CD14-positive monocyte (primary cell): Measurements from ENCODE around the gene OR4D5. TPM values are rescaled to one million over a fixed set of nuclear protein-coding genes. Genes with fewer than 3 reads are reported as not detected.

Experiments
- DNase-seq, 3 donors: peaks; one replicate each; pipeline ENCODE4 v3.0.0-alpha.2; 2011 to 2022
- H2AFZ ChIP-seq: 2 replicates; pipeline ENCODE4 v1.6.0; 2012; ENCODE audit warnings: mild to moderate bottlenecking, low read depth, low read length, inconsistent platforms; ENCODE audit not compliant: insufficient read depth, poor library complexity, severe bottlenecking
- H3K27ac ChIP-seq, 2 donors: 1 replicate in 1 of 2; 2 replicates in 1 of 2; pipeline ENCODE4 v1.5.1; 2012 to 2013; ENCODE audit warnings: low read length in 2 of 2, control low read depth in 1 of 2, inconsistent platforms in 1 of 2, low read depth in 1 of 2, mild to moderate bottlenecking in 1 of 2
- H3K27me3 ChIP-seq, 2 donors: one replicate each; pipeline versions ENCODE4 v1.6.0 to v1.6.1; 2011 to 2013; ENCODE audit warnings: low read length in 2 of 2; ENCODE audit not compliant: control insufficient read depth in 2 of 2, insufficient read depth in 2 of 2
- H3K36me3 ChIP-seq, 2 donors: replicated peaks in 1 of 2; 1 replicate in 1 of 2; 2 replicates in 1 of 2; pipeline versions ENCODE4 v1.5.1 to v1.6.1; 2012 to 2013; ENCODE audit warnings: low read length in 2 of 2, control low read depth in 1 of 2, inconsistent platforms in 1 of 2, mild to moderate bottlenecking in 1 of 2; ENCODE audit not compliant: insufficient read depth in 2 of 2, control insufficient read depth in 1 of 2
- H3K4me1 ChIP-seq, 2 donors: 1 replicate in 1 of 2; 2 replicates in 1 of 2; pipeline versions ENCODE4 v1.5.1 to v1.6.1; 2012 to 2013; ENCODE audit warnings: low read length in 2 of 2, control low read depth in 1 of 2, inconsistent platforms in 1 of 2, mild to moderate bottlenecking in 1 of 2, moderate library complexity in 1 of 2; ENCODE audit not compliant: insufficient read depth in 2 of 2, control insufficient read depth in 1 of 2
- H3K4me2 ChIP-seq: replicated peaks from 2 replicates; pipeline ENCODE3; 2012; ENCODE audit warnings: low read length, moderate library complexity, mild to moderate bottlenecking; ENCODE audit not compliant: poor library complexity, severe bottlenecking; ENCODE audit errors: extremely low read depth
- H3K4me3 ChIP-seq, 3 experiments: fragments of 200-600 bp in 1 of 3; sonication (generic) in 1 of 3; replicated peaks in 1 of 3; 1 replicate in 2 of 3; 2 replicates in 1 of 3; pipeline ENCODE4 v1.5.1; 2011 to 2013; ENCODE audit warnings: low read length in 3 of 3, mild to moderate bottlenecking in 3 of 3, control low read depth in 2 of 3, low read depth in 2 of 3, inconsistent platforms in 1 of 3, moderate library complexity in 1 of 3
- H3K79me2 ChIP-seq: 2 replicates; pipeline ENCODE4 v1.6.0; 2012; ENCODE audit warnings: mild to moderate bottlenecking, control low read depth, inconsistent platforms, low read length, moderate library complexity; ENCODE audit not compliant: insufficient read depth
- H3K9ac ChIP-seq: 2 replicates; pipeline ENCODE4 v1.6.0; 2017; ENCODE audit warnings: low read length, mild to moderate bottlenecking; ENCODE audit not compliant: insufficient read depth, poor library complexity, severe bottlenecking
- H3K9me3 ChIP-seq, 2 donors: replicated peaks in 1 of 2; 1 replicate in 1 of 2; 2 replicates in 1 of 2; pipeline versions ENCODE4 v1.5.1 to v1.6.1; 2012 to 2013; ENCODE audit warnings: low read length in 2 of 2, control low read depth in 1 of 2; ENCODE audit not compliant: control insufficient read depth in 1 of 2, insufficient read depth in 1 of 2
- H4K20me1 ChIP-seq: 2 replicates; pipeline ENCODE4 v1.6.0; 2012; ENCODE audit warnings: mild to moderate bottlenecking, low read length, control low read depth, moderate library complexity; ENCODE audit not compliant: insufficient read depth
- H3K27ac Mint-ChIP-seq, 7 donors: one replicate each; pipeline ENCODE4 v1.8.0; 2020; ENCODE audit warnings: mild to moderate bottlenecking in 7 of 7, mixed read lengths in 7 of 7, moderate library complexity in 6 of 7, inconsistent platforms in 2 of 7
- H3K27me3 Mint-ChIP-seq, 3 donors: one replicate each; pipeline ENCODE4 v1.8.0; 2021 to 2022; ENCODE audit warnings: low read depth in 3 of 3, mild to moderate bottlenecking in 3 of 3, mixed read lengths in 3 of 3, moderate library complexity in 3 of 3, inconsistent platforms in 1 of 3
- H3K36me3 Mint-ChIP-seq, 2 donors: one replicate each; pipeline ENCODE4 v1.8.0; 2020; ENCODE audit warnings: mixed read lengths in 2 of 2, inconsistent platforms in 1 of 2, mild to moderate bottlenecking in 1 of 2
- H3K4me1 Mint-ChIP-seq: one replicate; pipeline ENCODE4 v1.8.0; 2020; ENCODE audit warnings: mild to moderate bottlenecking, mixed read lengths
- H3K4me3 Mint-ChIP-seq, 2 donors: one replicate each; pipeline ENCODE4 v1.8.0; 2020; ENCODE audit warnings: mild to moderate bottlenecking in 2 of 2, mixed read lengths in 2 of 2, moderate library complexity in 1 of 2
- H3K9me3 Mint-ChIP-seq, 7 donors: one replicate each; pipeline ENCODE4 v1.8.0; 2020 to 2022; ENCODE audit warnings: mixed read lengths in 7 of 7, mild to moderate bottlenecking in 6 of 7, moderate library complexity in 6 of 7, inconsistent platforms in 2 of 7
- CTCF ChIP-seq: fragments of 200-600 bp; IDR thresholded peaks from one replicate; pipeline ENCODE4 v1.8.0; 2022; ENCODE audit warnings: antibody characterized with exemption, mild to moderate bottlenecking
- WGBS: methylation state at CpG from one replicate; pipeline ENCODE4 v1.1.5; 2013; ENCODE audit warnings: missing lambda C conversion rate; ENCODE audit not compliant: insufficient coverage; 5-methylcytosine and 5-hydroxymethylcytosine counted together
- intact Hi-C, 2 donors: fragments of 100-400 bp; cut with micrococcal nuclease; formaldehyde crosslinking; loops; one replicate each; pipeline versions ENCODE4 v1.15.0 to v1.15.1; 2023
- polyA plus RNA-seq, 3 donors: library from polyadenylated mRNA; depleted of rRNA in 1 of 3; unstranded in 2 of 3; stranded (reverse) in 1 of 3; fragments of 300-500 nt in 2 of 3; fragments of >200 nt in 1 of 3; fragmentation: Illumina TruSeq in 2 of 3; gene quantifications; 1 replicate in 2 of 3; 2 replicates in 1 of 3; pipeline ENCODE4 v1.2.3, GENCODE V29; 2012 to 2021

The OR4D5 gene
- polyA plus RNA-seq, 3 donors, result not detected

- Mint-ChIP-seq H3K9me3 (no peaks in the 10 kb centered on the region), H3K36me3 (no peaks in the 10 kb centered on the region), H3K4me1 (no peaks in the 10 kb centered on the region), H3K4me3 (no peak overlapping the region), H3K27ac (no peak overlapping the region), H3K27me3 (peaks cover 0 to 1% (median 0%) of the 10 kb centered on the region in 3 donors)
- Histone ChIP-seq H3K4me1 (no peaks in the 10 kb centered on the region), H3K4me3 (no peak overlapping the region), H3K27ac (no peak overlapping the region), H3K9ac (no peak overlapping the region), H3K27me3 (no peaks in the 10 kb centered on the region), H3K79me2 (no peaks in the 10 kb centered on the region), H3K4me2 (no peak overlapping the region), H2AFZ (no peak overlapping the region), H3K36me3 (no peaks in the 10 kb centered on the region), H3K9me3 (no peaks in the 10 kb centered on the region), H4K20me1 (no peaks in the 10 kb centered on the region)
- WGBS, result 95% methylated on average over 2 of the region's 3 CpGs
- no peak for DNase-seq
- TF ChIP-seq CTCF, result no peak
- intact Hi-C loops, result no loop called here
Observed at GRCh38 chr11:123899792-123900191, 39.6 kb upstream of the OR4D5 start.

GRCh38 chr11:123901867-123902266, 37.5 kb upstream of the OR4D5 start, which contains the start of gene OR8D4:
Gene OR8D4, plus strand, starts transcription at chr11:123902167. Its CDS starts 4,265 bp downstream, at chr11:123906432.
- H3K9me3 Mint-ChIP-seq, result no peaks in the 10 kb centered on the region
- WGBS, result no CpG with 5 or more reads among the region's 1 CpG
- Histone ChIP-seq H3K27me3 (no peaks in the 10 kb centered on the region), H3K79me2 (no peaks in the 10 kb centered on the region), H3K9ac (no peak within 1 kb of the TSS), H3K9me3 (no peaks in the 10 kb centered on the region), H2AFZ (no peak within 1 kb of the TSS), H3K27ac (no peak within 1 kb of the TSS), H3K4me2 (no peak within 1 kb of the TSS), H4K20me1 (no peaks in the 10 kb centered on the region), H3K4me3 (no peak within 1 kb of the TSS), H3K4me1 (no peaks in the 10 kb centered on the region), H3K36me3 (no peaks in the 10 kb centered on the region)
- H3K27ac Mint-ChIP-seq, result no peak within 1 kb of the TSS
- no peaks in the 10 kb centered on the region for H3K4me1 Mint-ChIP-seq
- intact Hi-C loops, result no loop called here
- H3K36me3 Mint-ChIP-seq, result no peaks in the 10 kb centered on the region
- H3K27me3 Mint-ChIP-seq, result no peaks in the 10 kb centered on the region
- TF ChIP-seq CTCF, result no peak
- H3K4me3 Mint-ChIP-seq, result no peak within 1 kb of the TSS
- no peak for DNase-seq
